Parathyroid adenoma (tissue), 2 donors: Measurements from ENCODE around the gene DDX10.

Experiments used
- H2AFZ ChIP-seq: fragments of 300-600 bp; sonication (generic); one replicate; pipeline ENCODE4 v1.7.0; 2017; ENCODE audit warnings: antibody characterized with exemption, mild to moderate bottlenecking
- H3K27ac ChIP-seq: fragments of 300-600 bp; sonication (generic); one replicate; pipeline ENCODE4 v1.7.0; 2017
- H3K27me3 ChIP-seq: fragments of 300-600 bp; sonication (generic); one replicate; pipeline ENCODE4 v1.7.0; 2017; ENCODE audit warnings: low read length; ENCODE audit not compliant: control insufficient read depth, insufficient read depth
- H3K36me3 ChIP-seq: fragments of 300-600 bp; sonication (generic); one replicate; pipeline ENCODE4 v1.7.0; 2017; ENCODE audit warnings: low read length; ENCODE audit not compliant: control insufficient read depth, insufficient read depth
- H3K4me1 ChIP-seq: fragments of 300-600 bp; sonication (generic); one replicate; pipeline ENCODE4 v1.7.0; 2017; ENCODE audit warnings: control low read depth
- H3K4me2 ChIP-seq: fragments of 300-600 bp; sonication (generic); one replicate; pipeline ENCODE4 v1.7.0; 2017; ENCODE audit warnings: low read length
- H3K4me3 ChIP-seq: fragments of 300-600 bp; sonication (generic); one replicate; pipeline ENCODE4 v1.7.0; 2017; ENCODE audit warnings: low read depth, low read length
- H3K79me2 ChIP-seq: fragments of 300-600 bp; sonication (generic); one replicate; pipeline ENCODE4 v1.7.0; 2017; ENCODE audit warnings: control low read depth
- H3K9ac ChIP-seq: fragments of 300-600 bp; sonication (generic); one replicate; pipeline ENCODE4 v1.7.0; 2017; ENCODE audit warnings: mild to moderate bottlenecking
- H3K9me3 ChIP-seq: fragments of 300-600 bp; sonication (generic); one replicate; pipeline ENCODE4 v1.7.0; 2017; ENCODE audit warnings: low read length; ENCODE audit not compliant: control insufficient read depth
- CTCF ChIP-seq: fragments of 300-600 bp; sonication (generic); IDR thresholded peaks from one replicate; pipeline ENCODE4 v1.7.0; 2017; ENCODE audit warnings: antibody characterized with exemption, mild to moderate bottlenecking
- donor health status: primary hyperparathyroidism.

Gene DDX10

DNA sequence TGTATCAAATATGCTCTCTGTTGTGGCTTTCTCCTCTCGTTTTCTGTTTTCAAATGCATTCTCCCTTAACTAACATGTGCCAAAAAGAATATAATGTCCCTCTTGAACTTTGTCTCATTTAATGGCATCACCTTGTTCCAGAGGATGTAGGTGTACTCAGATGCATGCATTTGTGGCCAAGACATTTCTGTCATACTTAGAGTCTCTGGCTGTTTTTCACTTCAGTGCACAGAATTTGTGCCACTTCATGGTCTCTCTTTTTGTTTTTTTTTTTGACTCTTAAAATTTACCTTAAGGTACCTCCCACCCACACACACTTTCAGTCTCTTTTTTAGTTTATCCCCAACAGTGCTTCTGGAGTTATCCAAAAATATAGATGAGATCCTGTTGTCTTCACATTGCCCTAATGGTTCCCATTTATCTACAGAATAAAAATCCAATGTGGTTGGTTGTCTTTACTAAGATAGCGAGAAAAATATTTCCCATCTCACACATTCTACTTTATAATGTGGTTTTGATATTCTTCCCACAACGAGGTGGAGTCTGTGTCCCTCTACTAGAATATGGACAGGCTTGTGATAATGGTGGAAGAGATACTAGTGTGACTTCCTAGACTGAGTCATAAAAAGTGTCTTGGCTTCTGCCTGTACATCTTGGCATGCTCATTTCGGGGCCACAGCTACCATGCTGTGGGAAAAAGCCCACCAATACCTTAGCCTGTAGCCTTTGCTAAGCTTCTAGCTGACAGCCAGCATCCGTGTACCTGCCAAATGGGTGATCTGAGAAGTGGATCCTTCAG lies 125.8 kb downstream of the DDX10 start:
- H3K4me2 ChIP-seq, result no peak overlapping the region
- no peaks in the 10 kb centered on the region for H3K79me2 ChIP-seq
- no peak for TF ChIP-seq CTCF
- no peak overlapping the region for H3K9ac ChIP-seq
- no peak overlapping the region for H3K4me3 ChIP-seq
- H3K27me3 ChIP-seq, result no peaks in the 10 kb centered on the region
- H3K4me1 ChIP-seq, result no peaks in the 10 kb centered on the region
- no peak overlapping the region for H2AFZ ChIP-seq
- H3K36me3 ChIP-seq, result no peaks in the 10 kb centered on the region
- H3K9me3 ChIP-seq, result no peaks in the 10 kb centered on the region
- H3K27ac ChIP-seq, result no peak overlapping the region

- H3K9ac ChIP-seq, result no peak overlapping the region
- no peak overlapping the region for H2AFZ ChIP-seq
- no peaks in the 10 kb centered on the region for H3K27me3 ChIP-seq
- H3K36me3 ChIP-seq, result no peaks in the 10 kb centered on the region
- no peak overlapping the region for H3K27ac ChIP-seq
- H3K4me2 ChIP-seq, result no peak overlapping the region
- no peaks in the 10 kb centered on the region for H3K4me1 ChIP-seq
- no peaks in the 10 kb centered on the region for H3K79me2 ChIP-seq
- H3K9me3 ChIP-seq, result no peaks in the 10 kb centered on the region
- no peak overlapping the region for H3K4me3 ChIP-seq
- TF ChIP-seq CTCF, result no peak
Observed at GRCh38 chr11:108793138-108793537, 128.3 kb downstream of the DDX10 start.

GRCh38 chr11:108793611-108794010 lies 128.7 kb downstream of the DDX10 start:
- no peak for TF ChIP-seq CTCF
- Histone ChIP-seq H3K36me3 (no peaks in the 10 kb centered on the region), H3K4me3 (no peak overlapping the region), H2AFZ (no peak overlapping the region), H3K9ac (no peak overlapping the region), H3K9me3 (no peaks in the 10 kb centered on the region), H3K4me2 (no peak overlapping the region), H3K27ac (no peak overlapping the region), H3K27me3 (no peaks in the 10 kb centered on the region), H3K79me2 (no peaks in the 10 kb centered on the region), H3K4me1 (no peaks in the 10 kb centered on the region)

DNA sequence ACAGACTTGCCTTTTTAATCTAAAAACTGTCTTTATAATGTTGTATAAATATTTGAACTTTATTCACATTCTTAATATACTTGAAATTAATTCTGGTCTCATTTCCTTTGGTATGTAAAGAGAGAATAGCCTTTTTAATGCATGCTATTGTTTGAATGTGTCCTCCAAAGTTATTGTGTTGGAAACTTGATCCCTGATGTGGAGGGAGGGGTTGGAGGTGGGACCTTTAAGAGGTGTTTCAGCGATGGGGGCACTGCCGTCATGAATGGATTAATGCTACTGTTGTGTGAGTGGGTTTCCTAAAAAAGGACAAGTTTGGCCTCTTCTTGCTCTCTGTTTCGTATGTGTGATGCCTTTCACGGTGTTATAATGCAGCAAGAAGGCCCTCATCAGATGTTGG lies 131.7 kb downstream of the DDX10 start:
- no peak for TF ChIP-seq CTCF
- Histone ChIP-seq H3K4me3 (no peak overlapping the region), H3K36me3 (no peaks in the 10 kb centered on the region), H3K4me2 (no peak overlapping the region), H3K27ac (no peak overlapping the region), H3K79me2 (no peaks in the 10 kb centered on the region), H3K4me1 (no peaks in the 10 kb centered on the region), H3K9ac (no peak overlapping the region), H3K9me3 (no peaks in the 10 kb centered on the region), H2AFZ (no peak overlapping the region), H3K27me3 (no peaks in the 10 kb centered on the region)

- no peaks in the 10 kb centered on the region for H3K4me1 ChIP-seq
- H3K4me3 ChIP-seq, result no peak overlapping the region
- no peak for TF ChIP-seq CTCF
- H3K4me2 ChIP-seq, result no peak overlapping the region
- no peaks in the 10 kb centered on the region for H3K79me2 ChIP-seq
- H3K36me3 ChIP-seq, result no peaks in the 10 kb centered on the region
- no peak overlapping the region for H3K9ac ChIP-seq
- H3K27ac ChIP-seq, result no peak overlapping the region
- H3K27me3 ChIP-seq, result no peaks in the 10 kb centered on the region
- H2AFZ ChIP-seq, result no peak overlapping the region
- H3K9me3 ChIP-seq, result no peaks in the 10 kb centered on the region
Observed at GRCh38 chr11:108797578-108798100, 132.8 kb downstream of the DDX10 start.
